HCT116 (cell line): ENCODE measurements around the gene CERS6. TPM values are rescaled to one million over a fixed set of nuclear protein-coding genes. Genes with fewer than 3 reads are reported as not detected.

Source experiments
- ATAC-seq: fragments of 200-7000 bp; cut with Tn5 transposase; 2 replicates; pipeline ENCODE4 v1.9.1; 2020; ENCODE audit warnings: mild to moderate bottlenecking, moderate library complexity
- BruUV-seq: library from RNA; stranded (reverse); fragments of 400-500 nt; replicated peaks from 2 replicates; lab custom pipeline; 2021; lab: Mats Ljungman, UMichigan
- CTCF ChIA-PET: fragments of 300-600 bp; sonication (Branson Sonifier 250); formaldehyde crosslinking; loops from one replicate; lab custom pipeline; 2021; ENCODE audit warnings: antibody characterized with exemption; lab: Charles Lee
- POLR2A ChIA-PET: fragments of 300-600, 350-600 bp; sonication (Branson Sonifier 250); formaldehyde crosslinking; loops from one replicate; lab custom pipeline; 2021; ENCODE audit warnings: antibody characterized with exemption; lab: Charles Lee
- RAD21 ChIA-PET, 2 experiments: fragments of 300-600 bp; sonication (Branson Sonifier 250); formaldehyde crosslinking; loops; one replicate each; lab custom pipeline; 2023; ENCODE audit warnings: low total read pairs in 2 of 2; ENCODE audit not compliant: uncharacterized antibody in 2 of 2, unreplicated experiment in 2 of 2, low non-redundant PET in 1 of 2; lab: Charles Lee
- DNase-seq: peaks from one replicate; pipeline ENCODE4 v3.0.0-alpha.2; 2010; ENCODE audit warnings: low read depth, low spot score
- H2AFZ ChIP-seq: fragments of 200-600 bp; shearing (Covaris generic), sonication (generic); 2 replicates; pipeline ENCODE4 v1.6.1; 2017; ENCODE audit warnings: low read depth, mixed run types, mixed read lengths, antibody characterized with exemption, low read length; ENCODE audit not compliant: poor library complexity, severe bottlenecking
- H3K27ac ChIP-seq: 2 replicates; pipeline ENCODE4 v1.5.1; 2012; ENCODE audit warnings: low read depth, low read length
- H3K27me3 ChIP-seq: fragments of 200-600 bp; sonication (generic); 2 replicates; pipeline ENCODE4 v1.6.1; 2016; ENCODE audit warnings: mixed run types, low read length, mixed read lengths; ENCODE audit not compliant: insufficient read depth
- H3K36me3 ChIP-seq, 2 experiments: fragments of 200-500 bp in 1 of 2; fragments of 200-600 bp in 1 of 2; sonication (Bioruptor generic) in 1 of 2; sonication (generic) in 1 of 2; 2 replicates each; pipeline versions ENCODE4 v1.5.1 to v1.6.1; 2014 to 2016; ENCODE audit warnings: low read length in 2 of 2, inconsistent platforms in 1 of 2, mixed read lengths in 1 of 2, mixed run types in 1 of 2; ENCODE audit not compliant: insufficient read depth in 2 of 2, control insufficient read depth in 1 of 2
- H3K4me1 ChIP-seq, 2 experiments: fragments of 200-600 bp in 1 of 2; sonication (generic) in 1 of 2; 2 replicates each; pipeline versions ENCODE4 v1.5.1 to v1.6.1; 2012 to 2017; ENCODE audit warnings: low read length in 2 of 2, inconsistent platforms in 1 of 2, mild to moderate bottlenecking in 1 of 2, mixed read lengths in 1 of 2, mixed run types in 1 of 2, moderate library complexity in 1 of 2; ENCODE audit not compliant: insufficient read depth in 2 of 2, control insufficient read depth in 1 of 2
- H3K4me2 ChIP-seq: fragments of 200-600 bp; sonication (generic); 2 replicates; pipeline ENCODE4 v1.6.1; 2017; ENCODE audit warnings: mixed run types, low read length, mixed read lengths
- H3K4me3 ChIP-seq, 2 experiments: fragments of 200-600 bp in 1 of 2; sonication (generic) in 1 of 2; replicated peaks in 1 of 2; 2 replicates each; pipeline ENCODE4 v1.5.1; 2011 to 2016; ENCODE audit warnings: low read length in 2 of 2, control low read depth in 1 of 2, low read depth in 1 of 2, mild to moderate bottlenecking in 1 of 2, mixed read lengths in 1 of 2, mixed run types in 1 of 2
- H3K79me2 ChIP-seq: fragments of 200-600 bp; sonication (generic); 2 replicates; pipeline ENCODE4 v1.6.1; 2017; ENCODE audit warnings: mild to moderate bottlenecking, mixed run types, low read length, moderate library complexity, mixed read lengths; ENCODE audit not compliant: insufficient read depth
- H3K9ac ChIP-seq: fragments of 200-600 bp; sonication (generic); 2 replicates; pipeline ENCODE4 v1.6.1; 2016; ENCODE audit warnings: low read length, mixed read lengths
- H3K9me2 ChIP-seq: fragments of 200-600 bp; sonication (generic), shearing (Covaris generic); 2 replicates; pipeline ENCODE4 v1.6.1; 2017; ENCODE audit warnings: mixed run types, mild to moderate bottlenecking, moderate library complexity; ENCODE audit not compliant: insufficient read depth
- H3K9me3 ChIP-seq, 2 experiments: fragments of 200-500 bp in 1 of 2; fragments of 200-600 bp in 1 of 2; sonication (Bioruptor generic) in 1 of 2; sonication (generic) in 1 of 2; 2 replicates each; pipeline ENCODE4 v1.6.1; 2014 to 2017; ENCODE audit warnings: low read length in 2 of 2, mixed read lengths in 2 of 2, inconsistent platforms in 1 of 2, low read depth in 1 of 2, mild to moderate bottlenecking in 1 of 2, mixed run types in 1 of 2, moderate library complexity in 1 of 2; ENCODE audit not compliant: control insufficient read depth in 1 of 2, insufficient read depth in 1 of 2
- H4K20me1 ChIP-seq: fragments of 200-600 bp; sonication (generic), shearing (Covaris generic); 2 replicates; pipeline ENCODE4 v1.6.1; 2017; ENCODE audit warnings: mixed run types, mild to moderate bottlenecking, moderate library complexity; ENCODE audit not compliant: insufficient read depth
- CBX3 ChIP-seq: IDR thresholded peaks from 2 replicates; pipeline ENCODE4 v1.6.1; 2012; ENCODE audit warnings: low read depth
- EZH2 ChIP-seq: fragments of 200-600 bp; sonication (generic); IDR thresholded peaks from 2 replicates; pipeline ENCODE4 v1.6.1; 2017; ENCODE audit warnings: antibody characterized with exemption, mixed run types
- POLR2A ChIP-seq: IDR thresholded peaks from 2 replicates; pipeline ENCODE4 v1.7.0; 2011; ENCODE audit warnings: borderline replicate concordance; ENCODE audit not compliant: insufficient read depth, insufficient read length; ENCODE audit errors: extremely low read depth
- RAD21 ChIP-seq: IDR thresholded peaks from 2 replicates; pipeline ENCODE4 v1.6.1; 2012; ENCODE audit warnings: low read depth, mild to moderate bottlenecking
- YY1 ChIP-seq: IDR thresholded peaks from 2 replicates; pipeline ENCODE4 v1.6.1; 2011; ENCODE audit warnings: low read length, low read depth, moderate library complexity, mild to moderate bottlenecking; ENCODE audit not compliant: insufficient replicate concordance; ENCODE audit errors: extremely low read depth
- intact Hi-C: fragments of 100-400 bp; cut with micrococcal nuclease; formaldehyde crosslinking; loops from 2 replicates; pipeline ENCODE4 v1.10.0; 2022
- total RNA-seq: library from RNA; stranded (reverse); gene quantifications from one replicate; pipeline ENCODE4 v1.2.1, GENCODE V29; 2021; ENCODE audit not compliant: unreplicated experiment
- TF ChIP-seq, protein P1 (sequence below): IDR thresholded peaks from 2 replicates; pipeline ENCODE4 v1.6.1; 2012
- TF ChIP-seq, protein P2 (sequence below): IDR thresholded peaks from 2 replicates; pipeline ENCODE4 v1.6.1; 2012
- TF ChIP-seq, protein P3 (sequence below): IDR thresholded peaks from 2 replicates; pipeline ENCODE4 v1.6.1; 2011; ENCODE audit warnings: mild to moderate bottlenecking, low read length, moderate library complexity; ENCODE audit not compliant: insufficient replicate concordance; ENCODE audit errors: extremely low read depth
- TF ChIP-seq, protein P4 (sequence below): IDR thresholded peaks from 2 replicates; pipeline ENCODE4 v1.6.1; 2012; ENCODE audit warnings: low read depth
- TF ChIP-seq, protein P5 (sequence below), 3 experiments: fragments of 200-600 bp in 1 of 3; sonication (generic) in 1 of 3; IDR thresholded peaks in 2 of 3; conservative IDR thresholded peaks in 1 of 3; 2 replicates each; pipeline ENCODE4 v1.5.1; 2012 to 2017; ENCODE audit warnings: low read depth in 2 of 3, low read length in 2 of 3, antibody characterized with exemption in 1 of 3, borderline replicate concordance in 1 of 3, control low read depth in 1 of 3, mild to moderate bottlenecking in 1 of 3, mixed read lengths in 1 of 3, mixed run types in 1 of 3, moderate library complexity in 1 of 3; ENCODE audit not compliant: insufficient read depth in 1 of 3

The CERS6 gene
- total RNA-seq, 1 experiment from 2014 or later = 37.0 TPM

DNA sequence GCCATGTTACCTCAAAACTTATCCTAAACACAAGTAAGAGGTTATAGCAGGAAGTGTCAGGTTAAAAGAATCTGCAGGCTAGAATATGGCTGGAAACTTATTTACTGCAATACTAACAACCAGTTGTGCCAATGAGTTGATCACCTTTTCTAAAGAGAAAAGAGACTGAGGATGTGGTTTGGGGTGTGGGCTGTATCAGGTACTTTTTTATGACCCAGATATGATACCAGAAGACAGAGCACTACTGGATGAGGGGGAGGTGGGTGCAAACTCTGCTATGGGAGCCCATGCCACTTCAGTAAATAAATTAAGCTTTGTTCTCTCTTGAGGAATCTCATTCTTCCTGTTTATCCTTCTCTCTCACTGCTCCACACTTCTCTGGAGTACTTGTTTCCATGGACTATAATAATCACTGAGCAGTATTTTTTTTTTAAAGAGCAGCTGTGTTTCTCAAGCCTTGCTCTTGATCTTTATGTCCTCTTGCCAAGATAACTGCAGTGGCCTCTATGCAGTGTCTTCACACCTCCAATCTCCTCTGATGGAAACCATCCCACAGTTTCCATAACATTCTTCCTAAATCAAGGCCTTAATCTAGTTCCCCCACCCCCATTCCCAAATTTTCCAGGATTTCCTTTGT lies 295.1 kb downstream of the CERS6 start:
- DNase-seq = no peak
- H3K4me1 ChIP-seq = no peaks in the 10 kb centered on the region
- no peak overlapping the region for H3K4me3 ChIP-seq
- H3K4me2 ChIP-seq = no peak overlapping the region
- H3K9ac ChIP-seq = no peak overlapping the region
- H3K9me2 ChIP-seq = no peaks in the 10 kb centered on the region
- BruUV-seq = no TSS peak
- H3K9me3 ChIP-seq = no peaks in the 10 kb centered on the region
- no peak for TF ChIP-seq CBX3
- TF ChIP-seq, protein P1, sequence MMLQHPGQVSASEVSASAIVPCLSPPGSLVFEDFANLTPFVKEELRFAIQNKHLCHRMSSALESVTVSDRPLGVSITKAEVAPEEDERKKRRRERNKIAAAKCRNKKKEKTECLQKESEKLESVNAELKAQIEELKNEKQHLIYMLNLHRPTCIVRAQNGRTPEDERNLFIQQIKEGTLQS = no peak
- TF ChIP-seq POLR2A = no peak
- no peak for TF ChIP-seq YY1
- TF ChIP-seq, all 23 proteins: peak for 0
- no peaks in the 10 kb centered on the region for H3K36me3 ChIP-seq
- H4K20me1 ChIP-seq = no peaks in the 10 kb centered on the region
- RAD21 ChIA-PET = no interaction called here
- intact Hi-C loops = loop anchor here (10.0 kb wide), 1 partner anchor 616 kb away; no protein-coding TSS in a partner anchor
- CTCF ChIA-PET = no interaction called here
- no peak overlapping the region for H3K27ac ChIP-seq
- no peak overlapping the region for H2AFZ ChIP-seq
- no peaks in the 10 kb centered on the region for H3K27me3 ChIP-seq
- POLR2A ChIA-PET = no interaction called here
- H3K79me2 ChIP-seq = no peaks in the 10 kb centered on the region
- no peak for ATAC-seq

DNA sequence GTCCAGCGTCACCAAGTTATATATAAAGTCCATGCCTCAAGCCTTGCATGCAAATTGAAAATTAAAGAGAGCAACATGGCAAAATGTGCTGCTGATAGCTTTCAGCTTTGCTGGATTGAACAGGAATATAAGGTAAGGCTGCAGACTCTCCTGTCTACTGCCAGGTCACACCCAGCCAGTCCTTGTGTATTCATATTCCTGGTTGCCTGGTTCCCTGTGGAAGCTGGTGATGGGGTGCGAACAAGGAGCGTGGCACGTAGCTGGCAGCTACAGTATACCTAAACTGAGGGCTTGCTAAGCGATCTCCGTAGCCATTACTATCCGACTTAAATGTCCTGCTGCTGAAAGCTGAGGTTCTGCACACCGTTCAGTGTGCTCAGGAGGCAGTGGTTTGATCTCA lies 296.3 kb downstream of the CERS6 start:
- ChIA-PET CTCF (no interaction called here), POLR2A (no interaction called here), RAD21 (no interaction called here)
- Histone ChIP-seq H3K27me3 (no peaks in the 10 kb centered on the region), H3K9me2 (no peaks in the 10 kb centered on the region), H3K27ac (no peak overlapping the region), H3K36me3 (no peaks in the 10 kb centered on the region), H3K9ac (no peak overlapping the region), H3K4me3 (no peak overlapping the region), H3K4me1 (no peaks in the 10 kb centered on the region), H3K4me2 (no peak overlapping the region), H4K20me1 (no peaks in the 10 kb centered on the region), H3K9me3 (no peaks in the 10 kb centered on the region), H3K79me2 (no peaks in the 10 kb centered on the region), H2AFZ (no peak overlapping the region)
- ATAC-seq (no peak), DNase-seq (no peak)
- intact Hi-C loops = loop anchor here (10.0 kb wide), 1 partner anchor 618 kb away; no protein-coding TSS in a partner anchor
- BruUV-seq = no TSS peak
- TF ChIP-seq, protein P2, sequence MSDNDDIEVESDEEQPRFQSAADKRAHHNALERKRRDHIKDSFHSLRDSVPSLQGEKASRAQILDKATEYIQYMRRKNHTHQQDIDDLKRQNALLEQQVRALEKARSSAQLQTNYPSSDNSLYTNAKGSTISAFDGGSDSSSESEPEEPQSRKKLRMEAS = no peak
- TF ChIP-seq, protein P3, sequence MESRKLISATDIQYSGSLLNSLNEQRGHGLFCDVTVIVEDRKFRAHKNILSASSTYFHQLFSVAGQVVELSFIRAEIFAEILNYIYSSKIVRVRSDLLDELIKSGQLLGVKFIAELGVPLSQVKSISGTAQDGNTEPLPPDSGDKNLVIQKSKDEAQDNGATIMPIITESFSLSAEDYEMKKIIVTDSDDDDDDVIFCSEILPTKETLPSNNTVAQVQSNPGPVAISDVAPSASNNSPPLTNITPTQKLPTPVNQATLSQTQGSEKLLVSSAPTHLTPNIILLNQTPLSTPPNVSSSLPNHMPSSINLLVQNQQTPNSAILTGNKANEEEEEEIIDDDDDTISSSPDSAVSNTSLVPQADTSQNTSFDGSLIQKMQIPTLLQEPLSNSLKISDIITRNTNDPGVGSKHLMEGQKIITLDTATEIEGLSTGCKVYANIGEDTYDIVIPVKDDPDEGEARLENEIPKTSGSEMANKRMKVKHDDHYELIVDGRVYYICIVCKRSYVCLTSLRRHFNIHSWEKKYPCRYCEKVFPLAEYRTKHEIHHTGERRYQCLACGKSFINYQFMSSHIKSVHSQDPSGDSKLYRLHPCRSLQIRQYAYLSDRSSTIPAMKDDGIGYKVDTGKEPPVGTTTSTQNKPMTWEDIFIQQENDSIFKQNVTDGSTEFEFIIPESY = no peak
- TF ChIP-seq, protein P4, sequence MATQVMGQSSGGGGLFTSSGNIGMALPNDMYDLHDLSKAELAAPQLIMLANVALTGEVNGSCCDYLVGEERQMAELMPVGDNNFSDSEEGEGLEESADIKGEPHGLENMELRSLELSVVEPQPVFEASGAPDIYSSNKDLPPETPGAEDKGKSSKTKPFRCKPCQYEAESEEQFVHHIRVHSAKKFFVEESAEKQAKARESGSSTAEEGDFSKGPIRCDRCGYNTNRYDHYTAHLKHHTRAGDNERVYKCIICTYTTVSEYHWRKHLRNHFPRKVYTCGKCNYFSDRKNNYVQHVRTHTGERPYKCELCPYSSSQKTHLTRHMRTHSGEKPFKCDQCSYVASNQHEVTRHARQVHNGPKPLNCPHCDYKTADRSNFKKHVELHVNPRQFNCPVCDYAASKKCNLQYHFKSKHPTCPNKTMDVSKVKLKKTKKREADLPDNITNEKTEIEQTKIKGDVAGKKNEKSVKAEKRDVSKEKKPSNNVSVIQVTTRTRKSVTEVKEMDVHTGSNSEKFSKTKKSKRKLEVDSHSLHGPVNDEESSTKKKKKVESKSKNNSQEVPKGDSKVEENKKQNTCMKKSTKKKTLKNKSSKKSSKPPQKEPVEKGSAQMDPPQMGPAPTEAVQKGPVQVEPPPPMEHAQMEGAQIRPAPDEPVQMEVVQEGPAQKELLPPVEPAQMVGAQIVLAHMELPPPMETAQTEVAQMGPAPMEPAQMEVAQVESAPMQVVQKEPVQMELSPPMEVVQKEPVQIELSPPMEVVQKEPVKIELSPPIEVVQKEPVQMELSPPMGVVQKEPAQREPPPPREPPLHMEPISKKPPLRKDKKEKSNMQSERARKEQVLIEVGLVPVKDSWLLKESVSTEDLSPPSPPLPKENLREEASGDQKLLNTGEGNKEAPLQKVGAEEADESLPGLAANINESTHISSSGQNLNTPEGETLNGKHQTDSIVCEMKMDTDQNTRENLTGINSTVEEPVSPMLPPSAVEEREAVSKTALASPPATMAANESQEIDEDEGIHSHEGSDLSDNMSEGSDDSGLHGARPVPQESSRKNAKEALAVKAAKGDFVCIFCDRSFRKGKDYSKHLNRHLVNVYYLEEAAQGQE = no peak
- TF ChIP-seq RAD21 (no peak), EZH2 (no peak)
- TF ChIP-seq, protein P5, sequence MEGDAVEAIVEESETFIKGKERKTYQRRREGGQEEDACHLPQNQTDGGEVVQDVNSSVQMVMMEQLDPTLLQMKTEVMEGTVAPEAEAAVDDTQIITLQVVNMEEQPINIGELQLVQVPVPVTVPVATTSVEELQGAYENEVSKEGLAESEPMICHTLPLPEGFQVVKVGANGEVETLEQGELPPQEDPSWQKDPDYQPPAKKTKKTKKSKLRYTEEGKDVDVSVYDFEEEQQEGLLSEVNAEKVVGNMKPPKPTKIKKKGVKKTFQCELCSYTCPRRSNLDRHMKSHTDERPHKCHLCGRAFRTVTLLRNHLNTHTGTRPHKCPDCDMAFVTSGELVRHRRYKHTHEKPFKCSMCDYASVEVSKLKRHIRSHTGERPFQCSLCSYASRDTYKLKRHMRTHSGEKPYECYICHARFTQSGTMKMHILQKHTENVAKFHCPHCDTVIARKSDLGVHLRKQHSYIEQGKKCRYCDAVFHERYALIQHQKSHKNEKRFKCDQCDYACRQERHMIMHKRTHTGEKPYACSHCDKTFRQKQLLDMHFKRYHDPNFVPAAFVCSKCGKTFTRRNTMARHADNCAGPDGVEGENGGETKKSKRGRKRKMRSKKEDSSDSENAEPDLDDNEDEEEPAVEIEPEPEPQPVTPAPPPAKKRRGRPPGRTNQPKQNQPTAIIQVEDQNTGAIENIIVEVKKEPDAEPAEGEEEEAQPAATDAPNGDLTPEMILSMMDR (IDR thresholded peaks at IDR 0.05 in 2 of 3, conservative IDR thresholded peaks at IDR 0.05 in 1 of 3; ENCODE audit: borderline replicate concordance in 1 of 3, insufficient read depth in 1 of 3, low read depth in 2 of 3, low read length in 2 of 3) = no peak
